Activated CD4-positive, alpha-beta T cell treated with anti-CD3 and anti-CD28 coated beads for 1 hour (primary cell): ENCODE data around the gene ARL11.
"Not testable (repeated sequence)": the region's sequence is repeated elsewhere in the genome, so short reads cannot be mapped to it uniquely, and the experiment has no call there.

Experiments
- DNase-seq: peaks from one replicate; pipeline ENCODE4 v3.0.0-alpha.2; 2020

The ARL11 gene

DNA sequence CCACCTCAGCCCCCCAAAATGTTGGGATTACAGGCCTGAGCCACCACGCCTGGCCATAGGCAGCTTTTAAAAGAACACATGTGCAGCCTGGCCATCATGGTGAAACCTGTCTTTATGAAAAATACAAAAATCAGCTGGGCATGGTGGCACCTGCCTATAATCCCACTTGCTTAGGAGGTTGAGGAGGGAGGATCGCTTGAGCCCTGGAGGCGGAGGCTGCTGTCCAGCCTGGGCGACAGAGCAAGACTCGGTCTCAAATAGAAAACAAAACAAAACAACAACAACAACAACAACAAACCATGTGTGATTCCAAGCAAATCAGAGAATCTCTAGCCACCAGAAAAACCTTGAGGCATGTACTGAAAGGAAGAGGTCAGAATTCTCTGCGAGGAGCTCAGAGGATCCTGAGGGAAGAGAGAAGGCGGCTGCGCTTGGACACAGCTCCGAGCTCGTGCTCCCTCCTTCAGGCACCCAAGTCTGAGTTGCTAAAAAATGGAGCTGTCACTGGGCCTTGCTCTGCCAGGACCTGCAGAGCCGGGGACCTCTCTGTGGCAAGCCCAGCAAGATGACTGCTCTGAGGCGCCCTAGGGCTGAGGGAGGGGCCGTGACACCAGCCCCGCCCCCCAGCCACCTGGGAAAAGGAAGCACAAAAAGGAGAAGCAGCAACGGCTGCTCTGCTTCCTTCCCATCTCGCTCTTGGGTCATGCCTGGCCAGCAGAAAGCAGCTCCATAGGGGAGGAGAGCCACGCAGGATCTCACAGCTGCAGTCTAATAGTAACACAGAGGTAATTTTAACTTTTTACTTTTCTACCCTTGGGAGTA, at the start of gene ARL11:
TSS of gene ARL11 (plus strand) at position 677 of the 822 bp plus-strand sequence. CDS start 1,941 bp downstream, outside the sequence.
- DNase-seq: peak; percentile 14

DNA sequence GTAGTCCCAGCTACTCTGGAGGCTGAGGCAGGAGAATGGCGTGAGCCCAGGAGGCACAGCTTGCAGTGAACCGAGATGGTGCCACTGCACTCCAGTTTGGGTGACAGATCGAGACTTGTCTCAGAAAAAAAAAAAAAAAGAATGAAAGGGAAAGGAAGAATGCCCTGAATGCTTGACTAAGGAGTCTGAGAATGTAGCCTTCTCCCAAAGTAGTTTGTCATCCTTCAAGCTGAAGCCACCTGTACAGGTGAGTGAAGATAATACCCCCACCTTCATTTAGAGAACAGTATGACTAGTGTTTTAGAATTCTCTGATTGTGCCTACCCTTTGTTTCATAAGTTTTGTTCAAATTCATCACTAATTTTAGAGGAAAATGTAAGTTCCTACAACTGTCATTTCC, 48.8 kb upstream of the ARL11 start:
- no peak for DNase-seq

DNA sequence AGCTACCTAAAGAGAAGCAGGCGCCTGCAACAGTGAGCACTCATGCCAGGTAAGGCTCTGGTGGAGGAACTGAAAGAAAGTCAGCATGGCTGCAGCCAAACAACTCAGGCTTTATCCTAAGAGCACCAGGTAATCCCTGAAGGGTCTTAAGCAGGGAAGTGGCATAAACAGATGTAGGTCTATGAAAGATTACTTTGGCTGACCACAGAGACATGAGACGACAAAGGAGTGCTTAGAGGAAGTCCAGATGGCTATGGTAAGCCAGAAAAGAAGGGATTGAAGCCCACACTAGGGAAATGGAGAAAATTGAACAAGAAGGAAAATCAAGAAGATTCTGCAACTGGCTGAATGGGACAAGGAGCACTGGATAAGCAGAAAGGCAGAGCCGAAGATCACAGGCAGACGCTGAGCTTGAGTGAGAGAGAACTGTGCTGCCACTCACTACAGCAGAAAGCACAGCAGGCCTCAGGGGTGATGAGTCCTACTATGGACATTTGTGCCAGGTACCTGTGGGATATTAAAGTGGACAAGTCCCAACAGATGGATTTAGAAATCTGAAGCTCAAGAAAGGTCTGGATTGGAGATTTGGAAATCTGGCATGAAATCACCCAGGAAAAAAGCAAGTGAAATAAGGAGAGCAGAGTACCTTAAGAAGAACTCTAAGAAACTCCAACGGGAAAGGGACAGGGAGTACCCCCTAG, 47.2 kb upstream of the ARL11 start:
- DNase-seq: no peak

DNA sequence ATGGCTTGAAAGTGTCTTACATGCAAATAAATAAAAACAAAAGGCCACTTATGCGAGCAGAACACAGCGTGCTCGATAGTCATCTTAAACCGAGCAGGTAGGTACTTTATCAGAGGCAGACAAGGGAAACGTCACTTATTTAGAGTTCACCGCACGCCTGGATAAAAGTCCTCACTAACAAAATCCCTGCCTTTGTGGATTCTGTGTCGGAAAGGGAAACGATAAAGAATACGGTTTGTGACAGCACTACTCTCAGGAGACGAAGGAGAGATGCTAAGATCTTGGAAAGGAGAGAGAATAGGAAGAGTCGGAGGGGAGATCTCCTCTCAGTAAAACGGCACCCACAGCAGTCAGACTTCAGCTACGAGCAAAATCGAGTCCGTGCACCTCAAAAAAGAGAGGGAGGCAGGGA, 43.5 kb upstream of the ARL11 start:
- no peak for DNase-seq

DNA sequence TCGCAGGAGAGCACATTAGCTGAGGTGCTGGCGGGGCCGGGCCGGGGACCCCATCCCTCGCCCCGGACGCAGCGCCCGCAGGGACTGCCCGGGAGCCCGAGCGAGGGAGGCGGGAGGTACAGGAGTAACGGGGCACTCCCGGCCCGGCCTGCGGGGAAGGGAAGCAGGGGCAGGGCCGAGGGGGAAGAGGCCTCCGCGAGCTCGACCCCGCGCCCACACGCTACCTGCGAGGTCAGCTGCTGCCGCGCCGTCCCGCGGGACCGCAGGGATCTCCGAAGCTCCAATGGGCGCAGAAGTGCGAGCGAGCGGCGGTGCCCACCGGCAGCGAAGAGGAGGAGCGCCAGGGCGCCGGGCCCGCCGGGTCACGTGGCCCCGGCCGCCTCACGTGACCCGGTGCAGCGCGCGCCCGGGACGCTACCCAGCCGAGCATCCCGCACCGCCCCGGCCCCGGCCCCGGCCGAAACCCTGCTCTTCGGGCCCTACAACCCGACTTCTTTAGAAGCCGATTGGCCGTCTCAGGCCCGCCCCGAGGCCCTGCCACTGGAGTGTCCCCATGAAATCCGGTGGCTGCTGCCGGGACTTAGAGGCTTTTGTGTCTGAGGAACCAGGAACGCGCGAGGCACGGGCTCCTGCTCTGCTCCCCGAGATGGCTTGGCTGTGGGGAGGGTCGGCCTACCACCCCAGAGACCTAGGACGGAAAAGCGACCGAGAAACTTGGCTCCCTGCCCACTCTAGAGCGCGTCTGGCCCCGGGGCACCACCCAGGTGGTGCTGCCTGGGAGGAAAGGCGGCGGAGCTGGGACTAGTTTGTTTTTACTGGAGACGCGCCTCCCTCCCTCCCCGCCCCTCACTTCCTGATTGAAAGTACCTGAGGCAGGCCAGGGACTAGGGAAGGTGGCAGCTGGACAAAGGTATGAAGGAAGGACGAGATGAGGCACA, 42.8 kb upstream of the ARL11 start, which contains the start of gene RCBTB1:
TSS of gene RCBTB1 (minus strand) at position 339 of the 938 bp plus-strand sequence. CDS start 18,279 bp downstream, outside the sequence.
- DNase-seq: peak; percentile 52

DNA sequence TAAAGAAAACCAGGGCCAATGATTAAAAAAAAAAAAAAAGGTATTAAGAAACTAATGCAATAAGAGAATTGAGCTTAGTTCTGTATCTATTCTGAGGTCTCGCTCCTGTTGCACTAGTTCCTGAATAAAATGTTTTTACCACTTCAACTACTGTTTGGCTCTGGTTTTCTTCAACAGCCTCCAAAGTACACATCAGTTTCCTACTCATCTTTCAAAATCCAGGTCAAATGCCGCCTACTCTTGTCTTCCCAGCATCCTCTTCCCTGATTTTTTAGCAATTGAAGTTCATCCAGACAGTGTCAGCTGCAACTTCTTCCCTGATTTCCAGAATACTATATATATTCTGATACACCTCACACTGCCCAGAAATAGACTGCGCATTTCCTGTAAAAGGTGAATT, 41.6 kb upstream of the ARL11 start:
- no peak for DNase-seq

DNA sequence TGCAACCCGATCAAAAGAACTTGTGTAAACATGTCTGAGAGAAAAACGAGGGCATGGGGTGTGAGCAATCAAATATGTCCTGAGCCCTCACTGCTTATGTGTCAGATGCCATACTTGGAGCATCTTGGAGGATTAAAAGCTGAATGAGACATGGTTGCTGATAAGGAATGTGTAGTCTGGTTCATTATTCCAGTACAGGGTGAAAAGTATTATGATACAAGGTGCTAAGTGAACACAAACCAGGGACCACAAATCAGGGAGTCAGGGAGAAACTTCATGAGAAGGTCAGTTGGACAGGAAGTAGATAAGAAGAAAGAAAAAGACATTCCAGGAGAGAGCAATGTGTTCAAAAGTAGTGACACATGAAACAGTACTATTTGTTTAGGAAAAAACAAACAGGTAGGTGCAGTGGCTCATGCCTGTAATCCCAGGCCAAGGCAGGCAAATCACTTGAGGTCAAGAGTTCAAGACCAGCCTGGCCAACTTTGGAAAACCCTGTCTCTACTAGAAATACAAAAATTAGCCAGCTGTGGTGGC, 40.9 kb upstream of the ARL11 start:
- DNase-seq: no peak

DNA sequence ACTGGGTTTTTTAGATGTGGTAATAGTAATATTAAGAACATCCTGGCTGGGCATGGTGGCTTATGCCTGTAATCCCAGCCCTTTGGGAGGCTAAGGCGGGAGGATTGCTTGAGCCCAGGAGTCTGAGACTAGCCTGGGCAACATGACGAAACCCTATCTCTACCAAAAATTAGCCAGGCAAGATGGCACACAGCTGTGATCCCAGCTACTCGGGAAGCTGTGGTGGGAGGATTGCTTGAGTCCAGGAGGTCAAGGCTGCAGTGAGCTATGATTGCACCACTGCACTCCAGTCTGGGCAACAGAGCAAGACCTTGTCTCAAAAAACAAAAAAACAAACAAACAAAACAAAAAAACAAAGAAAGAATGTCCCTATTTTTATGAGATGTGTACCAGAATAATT, 37.6 kb upstream of the ARL11 start:
- DNase-seq: not testable (repeated sequence)

DNA sequence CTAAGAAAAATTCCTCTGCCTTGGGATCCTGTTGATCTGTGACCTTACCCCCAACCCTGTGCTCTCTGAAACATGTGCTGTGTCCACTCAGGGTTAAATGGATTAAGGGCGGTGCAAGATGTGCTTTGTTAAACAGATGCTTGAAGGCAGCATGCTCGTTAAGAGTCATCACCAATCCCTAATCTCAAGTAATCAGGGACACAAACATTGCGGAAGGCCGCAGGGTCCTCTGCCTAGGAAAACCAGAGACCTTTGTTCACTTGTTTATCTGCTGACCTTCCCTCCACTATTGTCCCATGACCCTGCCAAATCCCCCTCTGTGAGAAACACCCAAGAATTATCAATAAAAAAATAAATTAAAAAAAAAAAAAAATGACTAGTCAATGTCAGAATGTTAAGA, 34.4 kb upstream of the ARL11 start:
- DNase-seq: not testable (repeated sequence)

DNA sequence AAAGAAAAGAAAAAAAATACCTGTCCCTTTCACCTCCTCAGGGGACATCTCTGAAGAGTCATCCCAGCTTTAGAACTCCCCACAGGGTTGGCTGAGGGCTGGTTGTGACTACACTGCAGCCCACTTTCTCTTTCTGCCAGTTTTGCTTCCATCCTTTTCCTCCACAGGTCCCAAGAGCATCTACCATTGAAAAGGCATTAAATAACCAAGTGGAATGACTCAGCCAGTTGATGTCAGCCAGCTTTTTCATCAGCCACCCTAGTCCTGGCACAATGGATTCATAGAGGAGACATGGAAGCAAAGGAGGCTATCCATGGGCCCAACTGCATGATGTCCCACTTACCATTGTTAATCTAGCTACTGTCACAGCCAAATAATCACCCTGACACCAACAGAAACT, 33.7 kb upstream of the ARL11 start:
- DNase-seq: no peak

DNA sequence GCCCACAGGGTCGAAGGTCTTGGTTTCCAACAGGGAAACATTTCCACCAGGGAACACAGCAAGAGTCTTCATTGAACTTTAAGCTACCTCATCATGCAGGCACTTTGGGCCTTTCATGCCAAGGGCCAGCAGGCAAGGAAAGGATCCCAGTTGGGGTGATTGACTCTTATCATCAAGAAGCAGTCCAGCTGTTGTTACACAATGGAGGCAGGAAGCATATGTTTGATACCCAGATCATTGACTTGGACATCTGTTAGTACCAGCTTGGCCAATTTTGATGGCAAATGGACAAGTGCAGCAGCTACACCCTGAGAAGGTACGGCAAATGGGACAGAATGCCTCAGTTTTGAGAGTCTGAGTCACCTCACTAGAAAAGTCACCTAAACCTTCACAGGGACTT, 32.1 kb upstream of the ARL11 start:
- no peak for DNase-seq

DNA sequence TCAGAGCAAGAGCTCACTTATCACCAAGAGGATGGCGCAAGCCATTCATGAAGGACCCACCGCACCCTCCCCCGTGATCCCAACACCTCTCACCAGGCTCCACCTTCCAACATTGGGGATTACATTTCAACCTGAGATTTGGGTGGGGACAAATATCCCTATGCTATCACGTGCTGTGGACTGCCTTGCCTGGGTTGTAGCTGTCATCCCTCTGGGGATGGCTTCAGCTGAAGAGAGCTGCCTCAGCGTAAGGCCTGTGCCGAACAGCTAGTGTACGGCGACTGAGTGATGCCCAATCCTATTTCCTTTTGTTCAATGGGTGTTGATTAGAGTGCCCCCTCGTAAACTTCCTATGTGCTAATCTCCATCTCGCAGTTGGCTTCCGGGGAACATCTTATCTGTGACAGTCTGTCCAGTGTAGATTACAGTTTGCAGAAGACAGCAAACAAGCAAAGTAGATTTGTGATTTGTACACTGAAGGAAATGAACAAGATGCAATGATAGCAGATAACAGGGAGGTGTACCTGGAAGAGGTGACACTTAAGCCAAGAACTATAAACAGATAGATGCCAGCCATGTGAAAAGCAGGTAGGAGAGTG, 31.2 kb upstream of the ARL11 start:
- DNase-seq: no peak

DNA sequence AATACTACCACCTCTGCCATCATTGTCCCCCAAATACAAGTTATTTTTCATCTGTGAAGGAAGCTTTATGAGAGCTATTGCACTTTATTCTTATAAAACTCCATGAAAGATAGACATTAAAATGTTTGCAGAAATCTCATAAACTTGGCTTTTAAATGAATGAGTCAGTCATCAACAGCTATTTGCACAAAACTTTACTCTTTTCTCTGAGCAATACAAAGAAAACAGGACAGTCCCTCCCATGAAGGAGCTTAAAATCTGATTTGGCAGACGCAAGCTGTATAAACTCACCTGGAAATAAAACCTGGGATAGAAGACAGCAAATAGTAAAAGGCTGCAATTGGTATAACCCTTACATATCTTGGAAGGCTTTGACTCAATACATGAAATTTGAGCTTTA, 26.3 kb upstream of the ARL11 start:
- no peak for DNase-seq

DNA sequence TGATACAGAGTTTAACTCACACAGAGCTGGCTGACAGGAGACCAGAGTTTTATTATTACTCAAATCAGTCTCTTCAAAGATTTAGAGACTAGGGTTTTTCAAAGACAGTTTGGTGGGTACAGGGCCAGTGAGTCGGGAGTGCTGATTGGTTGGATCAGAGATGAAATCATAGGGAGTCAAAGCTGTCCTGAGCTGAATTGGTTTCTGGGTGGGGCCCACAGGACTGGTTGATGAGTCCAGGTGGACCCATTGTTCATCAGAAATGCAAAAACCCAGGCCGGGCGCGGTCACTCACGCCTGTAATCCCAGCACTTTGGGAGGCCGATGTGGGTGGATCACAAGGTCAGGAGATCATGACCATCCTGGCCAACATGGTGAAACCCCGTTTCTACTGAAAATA, 25.7 kb upstream of the ARL11 start:
- not testable (repeated sequence) for DNase-seq

DNA sequence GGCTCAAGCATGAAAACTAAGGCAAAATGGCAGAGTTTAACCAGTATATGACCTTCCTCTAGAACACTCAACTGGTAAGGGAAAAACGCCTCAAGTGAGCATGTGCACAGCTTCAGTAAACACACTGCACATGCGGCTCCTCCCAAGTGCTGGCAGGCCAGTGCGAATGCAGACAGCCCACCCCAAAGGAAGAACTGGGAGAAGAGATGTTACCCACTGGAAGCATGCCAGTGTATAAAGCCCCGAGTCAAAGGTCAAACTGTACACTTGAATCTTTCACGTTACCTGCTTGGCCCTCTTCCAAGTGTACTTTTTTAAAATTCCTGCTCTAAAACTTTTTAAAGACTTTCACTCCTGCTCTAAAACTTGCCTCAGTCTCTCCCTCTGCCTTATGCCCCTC, 23.7 kb upstream of the ARL11 start:
- no peak for DNase-seq

DNA sequence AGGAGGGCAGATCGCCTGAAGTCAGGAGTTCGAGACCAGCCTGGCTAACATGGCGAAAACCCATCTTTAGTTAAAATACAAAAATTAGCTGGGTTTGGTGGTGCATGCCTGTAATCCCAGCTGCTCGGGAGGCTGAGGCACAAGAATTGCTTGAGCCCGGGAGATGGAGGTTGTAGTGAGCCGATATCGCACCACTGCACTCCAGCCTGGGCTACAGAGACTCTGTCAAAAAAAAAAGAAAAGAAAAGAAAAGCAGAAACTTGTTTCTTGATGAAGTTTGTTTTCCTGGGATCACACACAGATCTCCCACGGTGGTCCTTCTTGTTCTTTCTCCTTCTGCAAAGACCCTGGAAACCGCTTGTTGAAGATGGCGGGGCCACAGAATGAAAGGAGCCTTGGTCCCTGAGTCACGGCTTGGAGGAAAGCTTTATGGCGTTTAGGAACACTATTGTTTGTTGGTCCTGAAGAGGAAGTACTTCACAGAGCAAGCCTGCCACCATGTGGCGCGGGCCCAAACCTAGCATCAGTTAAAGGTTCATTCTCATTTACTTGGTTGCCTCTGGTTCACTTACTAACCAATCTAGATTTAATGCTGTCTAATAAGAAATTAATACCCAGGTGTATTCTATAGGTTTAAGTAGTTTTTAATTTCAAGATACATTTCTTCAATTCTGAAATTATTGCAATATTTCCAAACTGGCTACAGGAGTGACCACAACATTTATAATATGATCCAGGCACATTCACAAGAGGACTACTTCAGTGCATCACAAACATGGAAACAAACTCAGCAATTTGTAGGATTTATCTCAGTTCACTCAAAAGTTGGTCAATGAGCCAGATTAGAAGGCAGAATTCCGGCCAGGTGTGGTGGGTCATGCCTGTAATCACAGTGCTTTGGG, 21.3 kb upstream of the ARL11 start:
- DNase-seq: peak; percentile 72

DNA sequence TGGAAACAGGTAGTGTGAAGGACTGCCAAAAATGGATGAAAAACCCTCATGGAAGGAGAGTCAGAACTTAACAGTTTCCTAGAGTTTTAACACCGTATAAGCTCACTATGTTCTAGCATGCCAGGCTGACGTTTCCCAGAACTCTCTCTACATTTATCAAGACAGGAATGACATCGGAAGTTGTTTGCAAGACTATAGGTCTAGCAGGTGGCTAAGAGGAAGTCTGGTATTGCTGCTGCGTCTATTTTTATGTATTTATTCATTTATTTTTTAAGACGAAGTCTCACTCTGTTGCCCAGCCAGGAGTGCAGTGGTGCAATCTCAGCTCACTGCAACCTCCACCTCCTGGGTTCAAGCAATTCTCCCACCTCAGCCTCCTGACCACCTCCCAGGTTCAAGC, 20.5 kb upstream of the ARL11 start:
- DNase-seq: no peak

DNA sequence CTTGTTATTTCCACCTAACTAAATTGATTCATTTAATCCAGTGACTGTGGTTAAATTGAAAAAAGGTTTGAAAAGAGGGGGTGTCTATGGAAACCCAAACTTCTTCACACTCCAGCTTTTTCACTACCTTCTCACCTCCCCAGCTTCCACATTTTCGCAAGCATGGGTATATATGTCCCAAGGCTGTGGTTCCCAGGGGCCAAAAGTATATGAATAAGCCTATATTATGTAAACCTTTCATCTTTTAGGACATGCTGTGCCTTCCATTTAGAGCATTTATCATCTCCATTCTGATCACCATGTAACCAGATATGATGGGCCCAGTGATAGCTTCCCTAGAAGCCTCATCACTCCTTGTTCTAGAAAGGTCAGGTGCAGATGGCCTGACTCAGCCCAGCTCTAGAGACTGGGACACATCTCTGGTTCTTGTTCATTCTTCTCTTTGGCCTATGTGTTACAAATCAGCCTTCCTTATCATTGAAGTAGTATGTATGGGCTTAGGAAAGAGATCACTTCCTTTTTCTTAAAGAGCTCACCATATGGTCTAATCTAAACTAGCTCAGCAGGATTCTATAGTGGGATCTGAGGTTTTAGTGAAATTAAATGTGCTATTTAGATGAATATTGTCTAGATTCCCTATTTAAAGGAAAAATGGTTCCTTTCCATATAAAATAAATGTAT, 19.5 kb upstream of the ARL11 start:
- DNase-seq: no peak

DNA sequence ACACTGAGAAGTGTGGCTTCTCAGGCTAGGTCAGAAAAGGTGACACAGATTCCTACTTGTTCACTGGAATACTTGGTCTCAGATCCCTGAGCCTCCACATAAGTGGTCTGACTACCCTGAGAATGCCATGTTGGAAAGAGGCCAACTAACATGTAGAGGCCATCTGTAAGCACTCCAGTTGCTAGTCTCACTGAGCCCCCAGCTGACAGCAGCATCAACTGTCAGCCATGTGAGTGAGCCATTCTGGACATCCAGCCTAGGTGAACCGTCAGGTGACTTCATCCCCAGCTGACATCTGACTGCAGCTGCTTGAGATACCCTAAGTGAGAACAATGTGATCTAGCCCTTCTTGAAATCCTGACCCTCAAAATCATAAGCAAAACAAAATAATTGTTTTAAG, 18.1 kb upstream of the ARL11 start:
- DNase-seq: no peak

DNA sequence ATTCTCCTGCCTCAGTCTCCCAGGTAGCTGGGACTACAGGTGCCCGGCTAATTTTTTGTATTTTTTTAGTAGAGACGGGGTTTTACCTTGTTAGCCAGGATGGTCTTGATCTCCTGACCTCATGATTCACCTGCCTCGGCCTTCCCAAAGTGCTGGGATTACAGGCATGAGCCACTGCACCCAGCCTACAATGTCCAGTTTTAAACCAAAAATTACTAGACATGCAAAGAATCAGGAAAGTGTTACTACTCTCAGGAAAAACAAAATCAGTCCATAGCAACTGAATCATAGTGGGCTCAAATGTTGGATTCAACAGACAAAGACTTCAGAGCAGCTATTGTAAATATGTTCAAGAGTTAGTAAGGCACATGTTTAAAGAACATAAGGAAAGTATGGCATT, 16.3 kb upstream of the ARL11 start:
- not testable (repeated sequence) for DNase-seq
